AG04450 (cell line): ENCODE data around the gene SLC9A2. TPM values are rescaled to one million over a fixed set of nuclear protein-coding genes. Genes with fewer than 3 reads are reported as not detected.

ENCODE experiments used
- polyA plus RNA-seq: library from polyadenylated mRNA; depleted of rRNA; stranded (reverse); fragments of >200 nt; gene quantifications from 2 replicates; pipeline ENCODE4 v1.2.3, GENCODE V29; 2011; rRNA removed

Gene SLC9A2
- polyA plus RNA-seq, 1 experiment = not detected

Other genes starting within 250 kb of the SLC9A2 start
- gene IL18RAP, start 196.4 kb upstream of the SLC9A2 start, polyA plus RNA-seq = 0.10 TPM in 1 of 2 replicates, not detected in the other
- not detected in 2 replicates for gene SLC9A4, start 146.3 kb upstream of the SLC9A2 start, polyA plus RNA-seq
- gene TMEM182, start 142.5 kb downstream of the SLC9A2 start, polyA plus RNA-seq = 3.5 and 3.6 TPM in 2 replicates